Keratinocyte (primary cell): ENCODE data around the gene IGFBP6. TPM values are rescaled to one million over a fixed set of nuclear protein-coding genes. Genes with fewer than 3 reads are reported as not detected.
"Not testable (repeated sequence)": the region's sequence is repeated elsewhere in the genome, so short reads cannot be mapped to it uniquely, and the experiment has no call there.

Experiments
- DNase-seq: peaks from one replicate; pipeline ENCODE4 v3.0.0-alpha.2; 2011; ENCODE audit warnings: low read depth, missing footprints, low spot score
- FAIRE-seq: peaks from 2 replicates; lab custom pipeline; 2011; peaks lifted over from hg19 to GRCh38; lab: Jason Lieb, UNC
- H2AFZ ChIP-seq: 2 replicates; pipeline ENCODE4 v1.6.0; 2012; ENCODE audit warnings: low read length, control low read depth, inconsistent platforms; ENCODE audit not compliant: control insufficient read depth
- H3K27ac ChIP-seq: 2 replicates; pipeline ENCODE4 v1.5.1; 2011; ENCODE audit warnings: low read length; ENCODE audit not compliant: control insufficient read depth, insufficient read depth
- H3K27me3 ChIP-seq: 3 replicates; pipeline ENCODE4 v1.6.0; 2011; ENCODE audit warnings: low read length; ENCODE audit not compliant: control insufficient read depth, insufficient read depth; ENCODE audit errors: extremely low read depth
- H3K36me3 ChIP-seq, 2 experiments: 2 replicates in 1 of 2; 3 replicates in 1 of 2; pipeline ENCODE4 v1.5.1; 2011; ENCODE audit warnings: low read length in 2 of 2, mild to moderate bottlenecking in 1 of 2; ENCODE audit not compliant: control insufficient read depth in 2 of 2, insufficient read depth in 2 of 2; ENCODE audit errors: extremely low read depth in 1 of 2
- H3K4me1 ChIP-seq: 3 replicates; pipeline ENCODE4 v1.5.1; 2011; ENCODE audit warnings: low read length; ENCODE audit not compliant: control insufficient read depth, insufficient read depth; ENCODE audit errors: extremely low read depth
- H3K4me2 ChIP-seq: 3 replicates; pipeline ENCODE4 v1.6.0; 2011; ENCODE audit warnings: low read depth, low read length; ENCODE audit not compliant: control insufficient read depth, insufficient read depth; ENCODE audit errors: extremely low read depth
- H3K4me3 ChIP-seq, 3 experiments: fragments of 200-600 bp in 1 of 3; sonication (generic) in 1 of 3; 2 replicates in 2 of 3; 3 replicates in 1 of 3; pipeline ENCODE4 v1.5.1; 2011 to 2016; ENCODE audit warnings: low read length in 3 of 3, mild to moderate bottlenecking in 3 of 3, control low read depth in 2 of 3, inconsistent platforms in 1 of 3, low read depth in 1 of 3, mixed read lengths in 1 of 3, mixed run types in 1 of 3, moderate library complexity in 1 of 3; ENCODE audit not compliant: control insufficient read depth in 2 of 3, insufficient read depth in 2 of 3; ENCODE audit errors: extremely low read depth in 1 of 3
- H3K79me2 ChIP-seq: 2 replicates; pipeline ENCODE4 v1.6.0; 2012; ENCODE audit warnings: low read length; ENCODE audit not compliant: control insufficient read depth, insufficient read depth
- H3K9ac ChIP-seq: 3 replicates; pipeline ENCODE4 v1.6.0; 2011; ENCODE audit warnings: low read length; ENCODE audit not compliant: control insufficient read depth, insufficient read depth; ENCODE audit errors: extremely low read depth
- H3K9me1 ChIP-seq: 3 replicates; pipeline ENCODE4 v1.6.0; 2011; ENCODE audit warnings: low read length; ENCODE audit not compliant: control insufficient read depth, insufficient read depth; ENCODE audit errors: extremely low read depth
- H3K9me3 ChIP-seq: 2 replicates; pipeline ENCODE4 v1.5.1; 2012; ENCODE audit warnings: low read depth, low read length; ENCODE audit not compliant: control insufficient read depth
- H4K20me1 ChIP-seq: 3 replicates; pipeline ENCODE4 v1.6.0; 2011; ENCODE audit warnings: low read length; ENCODE audit not compliant: control insufficient read depth, insufficient read depth; ENCODE audit errors: extremely low read depth
- CTCF ChIP-seq, 3 experiments: IDR thresholded peaks in 1 of 3; conservative IDR thresholded peaks in 1 of 3; optimal IDR thresholded peaks in 1 of 3; 2 replicates in 2 of 3; 3 replicates in 1 of 3; pipeline versions ENCODE3 to v1.5.1; 2011; ENCODE audit warnings: low read length in 3 of 3, mild to moderate bottlenecking in 3 of 3, moderate library complexity in 2 of 3, control low read depth in 1 of 3, inconsistent platforms in 1 of 3; ENCODE audit not compliant: insufficient read depth in 2 of 3; ENCODE audit errors: extremely low read depth in 1 of 3
- EZH2 ChIP-seq: IDR thresholded peaks from one replicate; pipeline ENCODE4 v1.6.1; 2012; ENCODE audit warnings: inconsistent platforms, mild to moderate bottlenecking, low read length, moderate library complexity
- dilution Hi-C: fragments of 300-500 bp; cut with MboI; formaldehyde crosslinking; loops from one replicate; pipeline ENCODE4 v1.7.0; 2020; ENCODE audit warnings: low sequenced_read_pairs; ENCODE audit not compliant: extremely low pct_ligation_motif_present
- polyA plus RNA-seq, 5 experiments: library from polyadenylated mRNA; depleted of rRNA in 3 of 5; stranded (reverse) in 3 of 5; stranded (forward) in 1 of 5; unstranded in 1 of 5; fragments of >200 nt; gene quantifications; 1 replicate in 1 of 5; 2 replicates in 3 of 5; 3 replicates in 1 of 5; pipeline versions ENCODE4 v1.2.1 to v1.2.3, GENCODE V29; 2011 to 2012; ENCODE audit warnings: missing spikeins in 2 of 5, low read depth in 1 of 5, low replicate concordance in 1 of 5

Gene IGFBP6
- polyA plus RNA-seq, 1 donor (not counting 4 experiments of a cell fraction or from before 2014, with no cell fraction given): 30.1 TPM

DNA sequence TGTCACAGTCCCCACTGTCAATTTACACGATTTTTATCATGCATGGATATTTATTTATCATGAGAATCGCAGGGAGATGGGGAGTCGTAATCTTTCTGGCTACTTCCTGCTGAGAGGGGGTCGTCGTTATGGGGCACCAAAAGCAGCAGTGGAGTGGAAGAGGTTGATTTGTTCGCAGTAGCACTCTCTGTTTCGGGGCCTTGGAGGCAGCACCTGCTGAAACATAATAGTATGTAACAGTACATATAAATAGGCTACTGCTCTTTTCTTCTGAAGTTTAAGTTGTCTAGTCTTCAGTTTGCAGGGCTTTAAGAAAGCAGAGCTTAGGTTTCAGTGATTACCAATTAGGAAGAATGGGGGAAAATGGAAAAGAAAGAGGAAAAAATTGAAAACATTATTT, 9.7 kb downstream of the IGFBP6 start:
- dilution Hi-C loops: no loop called here
- Histone ChIP-seq H3K9me3 (no peaks in the 10 kb centered on the region), H3K9ac (no peak overlapping the region), H3K79me2 (no peaks in the 10 kb centered on the region), H3K4me2 (no peak overlapping the region), H3K4me1 (no peaks in the 10 kb centered on the region), H3K4me3 (no peak overlapping the region), H3K36me3 (no peaks in the 10 kb centered on the region), H3K27ac (no peak overlapping the region), H3K9me1 (no peaks in the 10 kb centered on the region), H2AFZ (no peak overlapping the region), H4K20me1 (no peaks in the 10 kb centered on the region), H3K27me3 (no peaks in the 10 kb centered on the region)
- no peak for FAIRE-seq
- TF ChIP-seq CTCF (optimal IDR thresholded peaks at IDR 0.05 in 1 of 3, IDR thresholded peaks at IDR 0.05 in 1 of 3, conservative IDR thresholded peaks at IDR 0.05 in 1 of 3; ENCODE audit: extremely low read depth in 1 of 3, insufficient read depth in 2 of 3, low read length in 3 of 3): no peak
- no peak for TF ChIP-seq EZH2
- DNase-seq: no peak

DNA sequence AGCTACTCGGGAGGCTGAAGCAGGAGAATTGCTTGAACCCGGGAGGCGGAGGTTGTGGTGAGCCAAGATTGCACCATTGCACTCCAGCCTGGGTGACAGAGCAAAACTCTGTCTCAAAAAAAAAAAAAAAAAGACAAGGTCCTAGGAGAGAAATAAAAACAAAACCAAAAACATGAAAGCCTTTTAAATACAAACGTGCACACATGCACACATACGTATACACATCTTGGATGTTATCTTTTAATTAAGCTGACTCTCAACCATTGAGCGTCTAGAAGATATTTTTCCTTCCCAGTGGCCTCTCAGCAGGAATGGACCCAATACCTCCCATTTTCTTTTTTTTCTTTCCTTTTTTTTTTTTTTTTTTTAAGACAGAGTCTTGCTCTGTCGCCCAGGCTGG, 15.0 kb downstream of the IGFBP6 start:
- H3K79me2 ChIP-seq, H2AFZ ChIP-seq, FAIRE-seq, H3K27me3 ChIP-seq, H3K9ac ChIP-seq, H3K4me1 ChIP-seq, H3K9me1 ChIP-seq, H4K20me1 ChIP-seq, H3K4me3 ChIP-seq, dilution Hi-C loops, H3K9me3 ChIP-seq, DNase-seq, H3K36me3 ChIP-seq, H3K27ac ChIP-seq, H3K4me2 ChIP-seq: not testable (repeated sequence)

- dilution Hi-C loops: no loop called here
- Histone ChIP-seq H3K9me1 (no peaks in the 10 kb centered on the region), H2AFZ (no peak overlapping the region), H3K36me3 (no peaks in the 10 kb centered on the region), H3K4me2 (no peak overlapping the region), H3K4me3 (no peak overlapping the region), H3K9ac (no peak overlapping the region), H3K4me1 (no peaks in the 10 kb centered on the region), H3K79me2 (no peaks in the 10 kb centered on the region), H3K27ac (no peak overlapping the region), H3K9me3 (no peaks in the 10 kb centered on the region), H4K20me1 (no peaks in the 10 kb centered on the region), H3K27me3 (no peaks in the 10 kb centered on the region)
- no peak for DNase-seq
- no peak for TF ChIP-seq EZH2
- no peak for TF ChIP-seq CTCF (optimal IDR thresholded peaks at IDR 0.05 in 1 of 3, IDR thresholded peaks at IDR 0.05 in 1 of 3, conservative IDR thresholded peaks at IDR 0.05 in 1 of 3; ENCODE audit: extremely low read depth in 1 of 3, insufficient read depth in 2 of 3, low read length in 3 of 3)
- FAIRE-seq: no peak
Observed at GRCh38 chr12:53113136-53113705, 15.8 kb downstream of the IGFBP6 start.
